Thoracic aorta (tissue), 2 donors: ENCODE data around the gene ERG. TPM values are rescaled to one million over a fixed set of nuclear protein-coding genes. Genes with fewer than 3 reads are reported as not detected.

Source experiments
- ATAC-seq: fragments of 150-250 bp; one replicate; pipeline ENCODE4 v1.8.0; 2017; ENCODE audit warnings: low read depth; ENCODE audit not compliant: insufficient number of reproducible peaks, low FRiP score
- DNase-seq: peaks from one replicate; pipeline ENCODE4 v3.0.0-alpha.2; 2020; ENCODE audit warnings: low spot score
- H3K27ac ChIP-seq, 2 donors: fragments of 200-600 bp; sonication (generic); 1 replicate in 1 of 2; 2 replicates in 1 of 2; pipeline ENCODE4 v1.5.1; 2016; ENCODE audit warnings: mild to moderate bottlenecking in 2 of 2, moderate library complexity in 2 of 2
- H3K27me3 ChIP-seq: fragments of 200-600 bp; sonication (generic); replicated peaks from 2 replicates; pipeline ENCODE4 v1.6.0; 2016; ENCODE audit warnings: mild to moderate bottlenecking; ENCODE audit not compliant: insufficient read depth
- H3K36me3 ChIP-seq: fragments of 200-600 bp; sonication (generic); one replicate; pipeline ENCODE4 v1.5.1; 2016
- H3K4me1 ChIP-seq, 2 donors: fragments of 200-600 bp; sonication (generic); 1 replicate in 1 of 2; 2 replicates in 1 of 2; pipeline versions ENCODE4 v1.5.1 to v1.6.0; 2016; ENCODE audit warnings: low read depth in 2 of 2, mild to moderate bottlenecking in 1 of 2; ENCODE audit not compliant: control insufficient read depth in 1 of 2
- H3K4me3 ChIP-seq: fragments of 200-600 bp; sonication (generic); 2 replicates; pipeline ENCODE4 v1.5.1; 2016; ENCODE audit warnings: mild to moderate bottlenecking
- H3K9me3 ChIP-seq: fragments of 200-600 bp; sonication (generic); 2 replicates; pipeline ENCODE4 v1.5.1; 2016
- CTCF ChIP-seq: fragments of 200-600 bp; sonication (generic); IDR thresholded peaks from one replicate; pipeline ENCODE4 v1.5.1; 2019; ENCODE audit warnings: antibody characterized with exemption
- total RNA-seq, 2 donors: library from RNA; depleted of rRNA; stranded (reverse); fragments of >200 nt; gene quantifications; one replicate each; pipeline versions ENCODE4 v1.1.0 to v1.2.3, GENCODE V29; 2016

ERG gene
- total RNA-seq, 2 donors from 2014 or later, result 40.2 to 177 TPM

- no peaks in the 10 kb centered on the region for H3K27me3 ChIP-seq
- peaks cover 0 to 7% of the 10 kb centered on the region in 2 donors for H3K4me1 ChIP-seq
- DNase-seq (no peak), ATAC-seq (no peak)
- no peaks in the 10 kb centered on the region for H3K36me3 ChIP-seq
- no peak for TF ChIP-seq CTCF
- no peak overlapping the region for H3K4me3 ChIP-seq
- H3K9me3 ChIP-seq, result no peaks in the 10 kb centered on the region
- H3K27ac ChIP-seq, result no peak overlapping the region
These were observed 137.0 kb downstream of the ERG start for GRCh38 chr21:38361324-38361723.

GRCh38 chr21:38359835-38360234 lies 138.4 kb downstream of the ERG start:
- no peaks in the 10 kb centered on the region for H3K27me3 ChIP-seq
- H3K36me3 ChIP-seq, result no peaks in the 10 kb centered on the region
- no peaks in the 10 kb centered on the region for H3K9me3 ChIP-seq
- no peak for DNase-seq
- no peak overlapping the region for H3K4me3 ChIP-seq
- H3K27ac ChIP-seq, result no peak overlapping the region
- no peak for TF ChIP-seq CTCF
- peaks cover 0 to 21% of the 10 kb centered on the region in 2 donors for H3K4me1 ChIP-seq
- ATAC-seq, result no peak

GRCh38 chr21:38359090-38359489 lies 139.2 kb downstream of the ERG start:
- no peak for ATAC-seq
- no peak for DNase-seq
- peaks cover 0 to 23% of the 10 kb centered on the region in 2 donors for H3K4me1 ChIP-seq
- H3K27me3 ChIP-seq, result no peaks in the 10 kb centered on the region
- H3K36me3 ChIP-seq, result no peaks in the 10 kb centered on the region
- H3K9me3 ChIP-seq, result no peaks in the 10 kb centered on the region
- no peak for TF ChIP-seq CTCF
- no peak overlapping the region for H3K27ac ChIP-seq
- no peak overlapping the region for H3K4me3 ChIP-seq

- no peak for DNase-seq
- Histone ChIP-seq H3K4me3 (no peak overlapping the region), H3K36me3 (no peaks in the 10 kb centered on the region), H3K4me1 (peaks cover 0 to 24% of the 10 kb centered on the region in 2 donors), H3K27me3 (no peaks in the 10 kb centered on the region), H3K9me3 (no peaks in the 10 kb centered on the region), H3K27ac (no peak overlapping the region)
- no peak for TF ChIP-seq CTCF
- no peak for ATAC-seq
These were observed 139.6 kb downstream of the ERG start for GRCh38 chr21:38358666-38359065.

- no peak for ATAC-seq
- TF ChIP-seq CTCF, result no peak
These were observed 140.2 kb downstream of the ERG start for GRCh38 chr21:38358098-38358497.

More at GRCh38 chr21:38358098-38358497, 140.2 kb downstream of the ERG start:
- H3K4me1 ChIP-seq, result peaks cover 3 to 30% of the 10 kb centered on the region in 2 donors
- no peak for DNase-seq
- H3K9me3 ChIP-seq, result no peaks in the 10 kb centered on the region
- H3K27me3 ChIP-seq, result no peaks in the 10 kb centered on the region
- H3K4me3 ChIP-seq, result no peak overlapping the region
- no peaks in the 10 kb centered on the region for H3K36me3 ChIP-seq
- no peak overlapping the region for H3K27ac ChIP-seq
